Lower lobe of right lung (tissue), 2 donors: ENCODE data around the gene MGA. TPM values are rescaled to one million over a fixed set of nuclear protein-coding genes. Genes with fewer than 3 reads are reported as not detected.
"Not testable (repeated sequence)": the region's sequence is repeated elsewhere in the genome, so short reads cannot be mapped to it uniquely, and the experiment has no call there.

Source experiments
- ATAC-seq, 2 donors: fragments of 200-7000 bp; cut with Tn5 transposase; one replicate each; pipeline ENCODE4 v1.9.1; 2020 to 2022; ENCODE audit warnings: mild to moderate bottlenecking in 2 of 2, moderate library complexity in 2 of 2
- DNase-seq: peaks from one replicate; pipeline ENCODE4 v3.0.0-alpha.2; 2020
- H3K27ac ChIP-seq: fragments of 200-600 bp; one replicate; pipeline ENCODE4 v1.8.0; 2022
- H3K27me3 ChIP-seq: fragments of 200-600 bp; one replicate; pipeline ENCODE4 v1.8.0; 2022; ENCODE audit warnings: low read depth
- H3K36me3 ChIP-seq: fragments of 200-600 bp; one replicate; pipeline ENCODE4 v1.8.0; 2022; ENCODE audit warnings: mild to moderate bottlenecking
- H3K4me1 ChIP-seq: fragments of 200-600 bp; one replicate; pipeline ENCODE4 v1.8.0; 2022
- H3K4me3 ChIP-seq: fragments of 200-600 bp; one replicate; pipeline ENCODE4 v1.8.0; 2022; ENCODE audit warnings: mild to moderate bottlenecking
- H3K9me3 ChIP-seq: fragments of 200-600 bp; one replicate; pipeline ENCODE4 v1.8.0; 2022
- intact Hi-C: fragments of 100-400 bp; cut with DNase I; formaldehyde crosslinking; loops from one replicate; pipeline ENCODE4 v1.11.0; 2022
- total RNA-seq: library from RNA; stranded (reverse); fragmentation: NEBNext Ultra II Directional; extraction: Animal tissue kit (Norgen Biotek cat#: 25700); gene quantifications from one replicate; pipeline ENCODE4 v1.2.1, GENCODE V29; 2021
- TF ChIP-seq, protein P1 (sequence below): fragments of 200-600 bp; IDR thresholded peaks from one replicate; pipeline ENCODE4 v1.8.0; 2022; ENCODE audit warnings: antibody characterized with exemption, mild to moderate bottlenecking
- donor health status: DM: no; HTN: yes; CAD: no; lungs with severe emphysema.

Gene MGA
- total RNA-seq, 1 donor from 2014 or later, result 38.7 TPM

DNA sequence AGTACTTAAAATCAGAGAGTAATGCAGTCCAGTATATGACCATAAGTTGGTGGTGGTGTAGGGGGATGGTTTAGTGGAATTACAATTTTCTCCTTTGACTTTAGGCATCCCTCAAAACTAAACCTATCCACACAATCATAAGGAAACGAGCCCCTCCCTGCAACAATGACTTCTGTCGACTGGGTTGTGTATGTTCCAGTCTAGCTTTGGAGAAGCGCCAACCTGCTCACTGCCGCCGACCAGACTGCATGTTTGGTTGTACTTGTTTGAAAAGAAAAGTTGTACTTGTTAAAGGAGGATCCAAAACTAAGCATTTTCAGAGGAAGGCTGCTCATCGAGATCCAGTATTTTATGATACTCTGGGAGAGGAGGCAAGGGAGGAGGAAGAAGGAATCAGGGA, 52.8 kb downstream of the MGA start:
- TF ChIP-seq, protein P1, sequence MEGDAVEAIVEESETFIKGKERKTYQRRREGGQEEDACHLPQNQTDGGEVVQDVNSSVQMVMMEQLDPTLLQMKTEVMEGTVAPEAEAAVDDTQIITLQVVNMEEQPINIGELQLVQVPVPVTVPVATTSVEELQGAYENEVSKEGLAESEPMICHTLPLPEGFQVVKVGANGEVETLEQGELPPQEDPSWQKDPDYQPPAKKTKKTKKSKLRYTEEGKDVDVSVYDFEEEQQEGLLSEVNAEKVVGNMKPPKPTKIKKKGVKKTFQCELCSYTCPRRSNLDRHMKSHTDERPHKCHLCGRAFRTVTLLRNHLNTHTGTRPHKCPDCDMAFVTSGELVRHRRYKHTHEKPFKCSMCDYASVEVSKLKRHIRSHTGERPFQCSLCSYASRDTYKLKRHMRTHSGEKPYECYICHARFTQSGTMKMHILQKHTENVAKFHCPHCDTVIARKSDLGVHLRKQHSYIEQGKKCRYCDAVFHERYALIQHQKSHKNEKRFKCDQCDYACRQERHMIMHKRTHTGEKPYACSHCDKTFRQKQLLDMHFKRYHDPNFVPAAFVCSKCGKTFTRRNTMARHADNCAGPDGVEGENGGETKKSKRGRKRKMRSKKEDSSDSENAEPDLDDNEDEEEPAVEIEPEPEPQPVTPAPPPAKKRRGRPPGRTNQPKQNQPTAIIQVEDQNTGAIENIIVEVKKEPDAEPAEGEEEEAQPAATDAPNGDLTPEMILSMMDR, result no peak
- H3K4me1 ChIP-seq, result no peaks in the 10 kb centered on the region
- peaks cover 63% of the 10 kb centered on the region for H3K36me3 ChIP-seq
- no peaks in the 10 kb centered on the region for H3K27me3 ChIP-seq
- no peak overlapping the region for H3K4me3 ChIP-seq
- ATAC-seq, result no peak
- intact Hi-C loops, result no loop called here
- no peak for DNase-seq
- no peak overlapping the region for H3K27ac ChIP-seq
- no peaks in the 10 kb centered on the region for H3K9me3 ChIP-seq

DNA sequence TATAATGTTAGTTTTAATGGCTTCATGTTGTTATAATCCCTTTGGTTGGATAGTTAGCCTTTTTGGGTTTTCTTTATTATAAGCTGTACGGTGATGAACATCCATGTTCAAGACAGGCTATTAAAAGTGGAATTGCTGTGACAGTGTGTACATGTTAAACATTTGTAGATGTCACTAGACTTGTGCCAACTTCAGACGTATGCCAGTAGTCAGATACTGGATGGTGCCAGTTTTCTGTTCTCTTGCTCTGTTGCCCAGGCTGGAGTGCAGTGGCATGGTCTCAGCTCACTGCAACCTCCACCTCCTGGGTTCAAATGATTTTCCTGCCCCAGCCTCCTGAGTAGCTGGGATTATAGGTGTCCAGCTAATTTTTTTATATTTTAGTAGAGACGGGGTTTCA, 54.1 kb downstream of the MGA start:
- Histone ChIP-seq H3K4me1 (no peaks in the 10 kb centered on the region), H3K27me3 (no peaks in the 10 kb centered on the region), H3K36me3 (peaks cover 51% of the 10 kb centered on the region), H3K4me3 (no peak overlapping the region), H3K27ac (no peak overlapping the region), H3K9me3 (no peaks in the 10 kb centered on the region)
- DNase-seq (no peak), ATAC-seq (no peak)
- intact Hi-C loops, result no loop called here
- TF ChIP-seq, protein P1, result no peak

DNA sequence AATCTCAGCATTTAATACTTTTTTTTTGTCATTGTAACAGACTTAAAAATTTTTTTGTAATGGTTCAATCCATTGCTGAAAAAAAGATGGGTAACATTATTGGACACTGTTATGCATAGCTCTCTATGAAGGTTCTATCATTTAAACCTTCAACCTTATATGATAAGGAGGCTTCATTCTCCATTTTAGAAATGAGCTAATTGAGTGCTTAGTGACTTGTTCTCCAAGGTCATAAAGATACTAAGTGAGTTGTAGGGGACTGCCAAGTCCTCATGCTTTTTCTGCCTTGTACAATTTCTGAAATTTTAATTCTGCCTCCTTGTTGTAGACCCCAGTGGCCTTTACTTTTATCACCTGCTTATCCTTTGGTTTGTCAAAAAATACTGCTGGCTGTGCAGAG, 56.7 kb downstream of the MGA start:
- Histone ChIP-seq H3K4me1 (no peaks in the 10 kb centered on the region), H3K36me3 (peaks cover 25% of the 10 kb centered on the region), H3K9me3 (no peaks in the 10 kb centered on the region), H3K27ac (no peak overlapping the region), H3K27me3 (no peaks in the 10 kb centered on the region), H3K4me3 (no peak overlapping the region)
- TF ChIP-seq, protein P1, result no peak
- intact Hi-C loops, result no loop called here
- ATAC-seq (no peak), DNase-seq (no peak)

DNA sequence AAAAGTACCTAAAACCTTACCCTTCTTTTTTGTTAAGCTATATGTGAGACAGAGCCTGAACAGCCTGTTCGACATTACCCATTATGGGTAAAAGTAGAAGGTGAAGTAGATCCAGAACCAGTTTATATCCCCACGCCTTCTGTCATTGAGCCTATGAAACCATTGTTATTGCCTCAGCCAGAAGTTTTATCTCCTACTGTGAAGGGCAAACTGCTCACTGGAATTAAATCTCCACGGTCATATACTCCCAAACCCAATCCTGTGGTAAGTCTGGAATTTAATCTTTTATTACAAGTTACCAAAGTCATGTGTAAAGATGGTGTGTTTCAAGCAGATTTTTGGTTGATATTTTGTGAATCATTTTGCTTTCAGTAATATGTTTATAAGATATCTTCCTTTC, 66.9 kb downstream of the MGA start:
- intact Hi-C loops, result no loop called here
- DNase-seq (no peak), ATAC-seq (no peak)
- peaks cover 32% of the 10 kb centered on the region for H3K36me3 ChIP-seq
- TF ChIP-seq, protein P1, result no peak
- H3K27me3 ChIP-seq, result no peaks in the 10 kb centered on the region
- H3K9me3 ChIP-seq, result no peaks in the 10 kb centered on the region
- no peak overlapping the region for H3K27ac ChIP-seq
- no peak overlapping the region for H3K4me3 ChIP-seq
- H3K4me1 ChIP-seq, result no peaks in the 10 kb centered on the region

DNA sequence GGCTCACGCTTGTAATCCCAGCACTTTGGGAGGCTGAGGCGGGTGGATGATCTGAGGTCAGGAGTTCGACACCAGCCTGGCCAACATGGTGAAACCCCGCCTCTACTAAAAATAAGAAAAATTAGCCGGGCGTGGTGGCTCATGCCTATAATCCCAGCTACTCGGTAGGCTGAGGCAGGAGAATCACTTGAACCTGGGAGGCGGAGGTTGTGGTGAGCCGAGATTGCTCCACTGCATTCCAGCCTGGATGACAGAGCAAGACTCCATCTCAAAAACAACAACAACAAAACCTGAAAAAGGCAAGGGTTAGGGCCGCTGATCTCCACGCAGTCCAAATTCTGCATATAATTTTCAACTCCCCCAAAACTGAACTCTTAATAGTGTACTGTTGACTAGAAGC, 67.9 kb downstream of the MGA start:
- H3K36me3 ChIP-seq, result peaks cover 39% of the 10 kb centered on the region
- H3K4me3 ChIP-seq, ATAC-seq, intact Hi-C loops, H3K27me3 ChIP-seq, H3K4me1 ChIP-seq, H3K27ac ChIP-seq, DNase-seq, H3K9me3 ChIP-seq: not testable (repeated sequence)

DNA sequence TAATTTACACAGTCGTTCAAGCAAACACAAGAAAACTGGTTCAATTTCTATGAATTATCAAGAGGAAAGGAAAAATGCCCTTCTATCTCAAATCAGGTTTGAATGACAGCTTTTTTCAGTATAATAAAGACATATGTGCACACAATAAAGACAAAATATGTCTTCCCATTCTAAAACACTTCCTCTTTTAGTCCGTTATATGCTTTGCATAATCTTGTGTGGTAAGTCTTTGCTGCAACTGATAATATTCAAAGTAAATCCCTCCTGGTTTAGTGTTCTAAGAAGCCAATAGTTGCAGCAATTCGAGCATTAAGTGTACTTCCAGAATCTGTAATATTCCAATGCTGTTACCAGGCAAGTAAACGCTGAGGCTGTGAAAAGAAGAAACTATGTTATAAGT, 70.3 kb downstream of the MGA start:
- H3K4me3 ChIP-seq, result no peak overlapping the region
- ATAC-seq (no peak), DNase-seq (no peak)
- H3K27ac ChIP-seq, result no peak overlapping the region
- TF ChIP-seq, protein P1, result no peak
- no peaks in the 10 kb centered on the region for H3K9me3 ChIP-seq
- H3K27me3 ChIP-seq, result no peaks in the 10 kb centered on the region
- no peaks in the 10 kb centered on the region for H3K4me1 ChIP-seq
- intact Hi-C loops, result no loop called here
- H3K36me3 ChIP-seq, result peaks cover 59% of the 10 kb centered on the region
